Naive thymus-derived CD4-positive, alpha-beta T cell (primary cell): ENCODE data around the gene MGME1. TPM values are rescaled to one million over a fixed set of nuclear protein-coding genes. Genes with fewer than 3 reads are reported as not detected.

Experiments used
- ATAC-seq: fragments of 150-1000 bp; cut with Tn5 transposase; 2 replicates; pipeline ENCODE4 v1.10.0; 2021; ENCODE audit warnings: mild to moderate bottlenecking, moderate library complexity
- CTCF ChIA-PET: fragments of 350-600 bp; sonication (Branson Sonifier 250); formaldehyde crosslinking; loops from one replicate; lab custom pipeline; 2021; ENCODE audit warnings: antibody characterized with exemption; lab: Charles Lee
- POLR2A ChIA-PET: fragments of 350-600 bp; sonication (Branson Sonifier 250); formaldehyde crosslinking; loops from one replicate; lab custom pipeline; 2021; ENCODE audit warnings: antibody characterized with exemption, inconsistent platforms; lab: Charles Lee
- DNase-seq, 9 donors: peaks; one replicate each; pipeline versions ENCODE4 v3.0.0 to v3.0.0-alpha.2; 2020 to 2022; ENCODE audit warnings: mixed read lengths in 1 of 9
- H3K27ac ChIP-seq: one replicate; pipeline ENCODE4 v1.7.0; 2013; ENCODE audit warnings: mild to moderate bottlenecking, low read depth, low read length, moderate library complexity
- H3K27me3 ChIP-seq, 2 donors: one replicate each; pipeline ENCODE4 v1.7.0; 2013; ENCODE audit warnings: low read length in 2 of 2, mild to moderate bottlenecking in 2 of 2, moderate library complexity in 2 of 2; ENCODE audit not compliant: control insufficient read depth in 2 of 2, insufficient read depth in 2 of 2
- H3K36me3 ChIP-seq, 3 experiments: 1 replicate in 2 of 3; 2 replicates in 1 of 3; pipeline ENCODE4 v1.7.0; 2013; ENCODE audit warnings: low read length in 3 of 3, mild to moderate bottlenecking in 3 of 3, moderate library complexity in 1 of 3; ENCODE audit not compliant: insufficient read depth in 3 of 3, control insufficient read depth in 2 of 3
- H3K4me1 ChIP-seq, 2 donors: one replicate each; pipeline ENCODE4 v1.7.0; 2013; ENCODE audit warnings: low read length in 2 of 2, mild to moderate bottlenecking in 2 of 2, moderate library complexity in 1 of 2; ENCODE audit not compliant: control insufficient read depth in 2 of 2, insufficient read depth in 2 of 2
- H3K4me3 ChIP-seq: 2 replicates; pipeline ENCODE4 v1.7.0; 2013; ENCODE audit warnings: mild to moderate bottlenecking, low read length
- H3K9me3 ChIP-seq, 3 experiments: 1 replicate in 2 of 3; 2 replicates in 1 of 3; pipeline ENCODE4 v1.7.0; 2013; ENCODE audit warnings: low read length in 3 of 3; ENCODE audit not compliant: control insufficient read depth in 2 of 3
- H3K27ac Mint-ChIP-seq, 9 donors: one replicate each; pipeline ENCODE4 v1.8.0; 2020 to 2022; ENCODE audit warnings: mixed read lengths in 9 of 9, mild to moderate bottlenecking in 8 of 9, moderate library complexity in 5 of 9, inconsistent platforms in 2 of 9
- H3K27me3 Mint-ChIP-seq, 5 donors: one replicate each; pipeline ENCODE4 v1.8.0; 2021 to 2022; ENCODE audit warnings: mixed read lengths in 5 of 5, mild to moderate bottlenecking in 1 of 5
- H3K36me3 Mint-ChIP-seq, 5 donors: one replicate each; pipeline ENCODE4 v1.8.0; 2020 to 2022; ENCODE audit warnings: mixed read lengths in 5 of 5, mild to moderate bottlenecking in 3 of 5, inconsistent platforms in 1 of 5
- H3K4me1 Mint-ChIP-seq, 7 donors: one replicate each; pipeline ENCODE4 v1.8.0; 2020 to 2022; ENCODE audit warnings: mixed read lengths in 7 of 7, mild to moderate bottlenecking in 3 of 7, inconsistent platforms in 1 of 7
- H3K4me3 Mint-ChIP-seq, 10 donors: one replicate each; pipeline ENCODE4 v1.8.0; 2020 to 2022; ENCODE audit warnings: mild to moderate bottlenecking in 10 of 10, mixed read lengths in 10 of 10, moderate library complexity in 6 of 10, inconsistent platforms in 2 of 10
- H3K9me3 Mint-ChIP-seq, 11 donors: one replicate each; pipeline ENCODE4 v1.8.0; 2020 to 2022; ENCODE audit warnings: mixed read lengths in 11 of 11, mild to moderate bottlenecking in 4 of 11, inconsistent platforms in 1 of 11, moderate library complexity in 1 of 11
- intact Hi-C, 2 donors: fragments of 100-400 bp; cut with micrococcal nuclease; formaldehyde crosslinking; loops; one replicate each; pipeline ENCODE4 v1.15.1; 2023
- polyA plus RNA-seq, 2 donors: library from polyadenylated mRNA; unstranded; fragments of 300-500 nt; fragmentation: Illumina TruSeq; gene quantifications; one replicate each; pipeline ENCODE4 v1.2.3, GENCODE V29; 2021
- total RNA-seq, 6 experiments: library from RNA in 5 of 6; stranded (reverse) in 5 of 6; gene quantifications; 1 replicate in 5 of 6; 2 replicates in 1 of 6; pipeline ENCODE4 v1.2.3 and lab custom pipeline; 2021 to 2026

The MGME1 gene
- total and polyA plus RNA-seq, 7 experiments from 2014 or later, result 4.9 to 41.0 (median 13.1) TPM

- CTCF ChIA-PET, result interaction anchor here (0.6 to 3.0 kb wide), 6 partner anchors 11 to 397 kb away, joined by 3 to 18 read pairs (median 4); partner anchors contain the start of gene DSTN
- Histone ChIP-seq H3K36me3 (no peaks in the 10 kb centered on the region), H3K9me3 (no peaks in the 10 kb centered on the region), H3K4me3 (peak overlapping the region; percentile 91), H3K27ac (peak overlapping the region; percentile 96), H3K27me3 (no peaks in the 10 kb centered on the region), H3K4me1 (peaks cover 57% of the 10 kb centered on the region in 2 donors)
- POLR2A ChIA-PET, result interaction anchor here (0.8 to 2.2 kb wide), 6 partner anchors 8 to 541 kb away, joined by 3 to 8 read pairs (median 4); partner anchors contain the start of genes DZANK1, POLR3F, RRBP1 and SEC23B
- DNase-seq (peak in 7 of 9 donors; percentile 37 to 61 (median 47)), ATAC-seq (peak; percentile 28)
- peaks cover 0 to 2% (median 0%) of the 10 kb centered on the region in 11 donors for H3K9me3 Mint-ChIP-seq
- H3K4me1 Mint-ChIP-seq, result peaks cover 56 to 76% (median 72%) of the 10 kb centered on the region in 7 donors
- intact Hi-C loops, result loop anchor here (1.0 to 10.0 kb wide), 7 partner anchors 8 to 1394 kb away; partner anchors contain the start of genes KIF16B (in 2 of the 2), BFSP1 (in 1 of the 2), DTD1 (in 1 of the 2) and SMIM26 (in 1 of the 2)
- peak overlapping the region; percentile 80 to 98 (median 93) for H3K27ac Mint-ChIP-seq
- peaks cover 0 to 49% (median 0%) of the 10 kb centered on the region in 5 donors for H3K36me3 Mint-ChIP-seq
- H3K4me3 Mint-ChIP-seq, result peak overlapping the region; percentile 83 to 97 (median 92)
- no peaks in the 10 kb centered on the region for H3K27me3 Mint-ChIP-seq
These were observed 2.1 kb upstream of the MGME1 start for GRCh38 chr20:17966432-17967310.

GRCh38 chr20:17967521-17968365 is 1.1 kb upstream of the MGME1 start:
- peak in 6 of 9 donors; percentile 5 to 20 (median 11) for DNase-seq
- H3K27ac ChIP-seq, result peak overlapping the region; percentile 96
- no peak for ATAC-seq
- peaks cover 0 to 53% (median 6%) of the 10 kb centered on the region in 5 donors for H3K36me3 Mint-ChIP-seq
- H3K4me1 Mint-ChIP-seq, result peaks cover 58 to 78% (median 73%) of the 10 kb centered on the region in 7 donors
- H3K9me3 Mint-ChIP-seq, result peaks cover 0 to 2% (median 0%) of the 10 kb centered on the region in 11 donors
- H3K4me1 ChIP-seq, result peaks cover 58 to 59% of the 10 kb centered on the region in 2 donors
- ChIA-PET CTCF (interaction anchor here (0.8 to 3.0 kb wide), 5 partner anchors 12 to 398 kb away, joined by 3 to 18 read pairs (median 5); partner anchors contain the start of gene DSTN), POLR2A (interaction anchor here (0.7 to 2.4 kb wide), 10 partner anchors 9 to 540 kb away, joined by 3 to 16 read pairs (median 4); partner anchors contain the start of genes DZANK1, POLR3F, RRBP1 and SEC23B)
- no peaks in the 10 kb centered on the region for H3K36me3 ChIP-seq
- H3K4me3 Mint-ChIP-seq, result peak overlapping the region; percentile 83 to 97 (median 92)
- H3K27me3 ChIP-seq, result no peaks in the 10 kb centered on the region
- H3K27ac Mint-ChIP-seq, result peak overlapping the region; percentile 80 to 98 (median 93)
- intact Hi-C loops, result loop anchor here (1.0 to 10.0 kb wide), 16 partner anchors 21 to 1395 kb away; partner anchors contain the start of genes KAT14 (in 2 of the 2), KIF16B (in 2 of the 2), PET117 (in 2 of the 2) and SEC23B (in 2 of the 2)
- no peaks in the 10 kb centered on the region for H3K9me3 ChIP-seq
- peak overlapping the region; percentile 91 for H3K4me3 ChIP-seq
- no peaks in the 10 kb centered on the region for H3K27me3 Mint-ChIP-seq

GRCh38 chr20:17969278-17969883 is 563 bp downstream of the MGME1 start:
- no peaks in the 10 kb centered on the region for H3K9me3 ChIP-seq
- Mint-ChIP-seq H3K4me3 (peak overlapping the region; percentile 89 to 97 (median 94)), H3K27ac (peak overlapping the region; percentile 93 to 98 (median 97)), H3K9me3 (no peaks in the 10 kb centered on the region), H3K4me1 (peaks cover 52 to 75% (median 66%) of the 10 kb centered on the region in 7 donors), H3K27me3 (no peaks in the 10 kb centered on the region), H3K36me3 (peaks cover 0 to 46% (median 11%) of the 10 kb centered on the region in 5 donors)
- H3K36me3 ChIP-seq, result no peaks in the 10 kb centered on the region
- ATAC-seq (peak; percentile 3), DNase-seq (peak in 1 of 9 donors; percentile 28)
- H3K4me1 ChIP-seq, result peaks cover 46 to 53% of the 10 kb centered on the region in 2 donors
- no peaks in the 10 kb centered on the region for H3K27me3 ChIP-seq
- peak overlapping the region; percentile 96 for H3K27ac ChIP-seq
- CTCF ChIA-PET, result interaction anchor here (1.6 kb wide), 1 partner anchor 287 kb away, joined by 5 read pairs; the partner anchor contains the start of gene RRBP1
- H3K4me3 ChIP-seq, result peak overlapping the region; percentile 91
- intact Hi-C loops, result loop anchor here (1.0 to 10.0 kb wide), 13 partner anchors 8 to 1397 kb away; partner anchors contain the start of genes DSTN (in 2 of the 2), KIF16B (in 2 of the 2), BFSP1 (in 1 of the 2) and DZANK1 (in 1 of the 2)
- POLR2A ChIA-PET, result interaction anchor here (0.7 to 2.4 kb wide), 6 partner anchors 9 to 359 kb away, joined by 3 to 16 read pairs (median 6); partner anchors contain the start of genes RRBP1 and ZNF133

- ATAC-seq, result no peak
- H3K4me3 ChIP-seq, result peak overlapping the region; percentile 91
- POLR2A ChIA-PET, result interaction anchor here (0.7 to 2.4 kb wide), 5 partner anchors 9 to 318 kb away, joined by 3 to 16 read pairs (median 3); partner anchors contain the start of gene RRBP1
- H3K36me3 Mint-ChIP-seq, result peaks cover 0 to 44% (median 11%) of the 10 kb centered on the region in 5 donors
- H3K4me1 ChIP-seq, result peaks cover 40 to 47% of the 10 kb centered on the region in 2 donors
- H3K27me3 ChIP-seq, result no peaks in the 10 kb centered on the region
- peak in 6 of 9 donors; percentile 4 to 43 (median 12) for DNase-seq
- H3K36me3 ChIP-seq, result no peaks in the 10 kb centered on the region
- H3K4me3 Mint-ChIP-seq, result peak overlapping the region; percentile 89 to 97 (median 94)
- intact Hi-C loops, result loop anchor here (1.0 to 10.0 kb wide), 13 partner anchors 9 to 1398 kb away; partner anchors contain the start of genes DSTN (in 2 of the 2), KIF16B (in 2 of the 2), BFSP1 (in 1 of the 2) and DZANK1 (in 1 of the 2)
- CTCF ChIA-PET, result interaction anchor here (1.6 kb wide), 1 partner anchor 288 kb away, joined by 5 read pairs; the partner anchor contains the start of gene RRBP1
- H3K27ac ChIP-seq, result peak overlapping the region; percentile 96
- peaks cover 47 to 75% (median 64%) of the 10 kb centered on the region in 7 donors for H3K4me1 Mint-ChIP-seq
- H3K9me3 ChIP-seq, result no peaks in the 10 kb centered on the region
- H3K27ac Mint-ChIP-seq, result peak overlapping the region; percentile 93 to 98 (median 97)
- no peaks in the 10 kb centered on the region for H3K9me3 Mint-ChIP-seq
- no peaks in the 10 kb centered on the region for H3K27me3 Mint-ChIP-seq
These were observed 1.1 kb downstream of the MGME1 start for GRCh38 chr20:17969884-17970409.

- ATAC-seq (no peak), DNase-seq (no peak)
- POLR2A ChIA-PET, result no interaction called here
- intact Hi-C loops, result no loop called here
- peak overlapping the region in 9 of 10 donors; percentile 52 to 97 (median 94) for H3K4me3 Mint-ChIP-seq
- Histone ChIP-seq H3K9me3 (no peaks in the 10 kb centered on the region), H3K36me3 (no peaks in the 10 kb centered on the region), H3K27me3 (no peaks in the 10 kb centered on the region), H3K27ac (no peak overlapping the region), H3K4me1 (peaks cover 30 to 37% of the 10 kb centered on the region in 2 donors), H3K4me3 (peak overlapping the region; percentile 91)
- CTCF ChIA-PET, result no interaction called here
- H3K27me3 Mint-ChIP-seq, result no peaks in the 10 kb centered on the region
- peak overlapping the region in 4 of 9 donors; percentile 21 to 40 (median 26) for H3K27ac Mint-ChIP-seq
- H3K4me1 Mint-ChIP-seq, result peaks cover 44 to 62% (median 53%) of the 10 kb centered on the region in 7 donors
- H3K9me3 Mint-ChIP-seq, result no peaks in the 10 kb centered on the region
- peaks cover 0 to 42% (median 16%) of the 10 kb centered on the region in 5 donors for H3K36me3 Mint-ChIP-seq
These were observed 2.6 kb downstream of the MGME1 start for GRCh38 chr20:17971300-17972013.
